Measurements from ENCODE around the gene ACMSD. TPM values are rescaled to one million over a fixed set of nuclear protein-coding genes. Genes with fewer than 3 reads are reported as not detected.

ACMSD gene
- total RNA-seq, 2 donors from 2014 or later = not detected

DNA sequence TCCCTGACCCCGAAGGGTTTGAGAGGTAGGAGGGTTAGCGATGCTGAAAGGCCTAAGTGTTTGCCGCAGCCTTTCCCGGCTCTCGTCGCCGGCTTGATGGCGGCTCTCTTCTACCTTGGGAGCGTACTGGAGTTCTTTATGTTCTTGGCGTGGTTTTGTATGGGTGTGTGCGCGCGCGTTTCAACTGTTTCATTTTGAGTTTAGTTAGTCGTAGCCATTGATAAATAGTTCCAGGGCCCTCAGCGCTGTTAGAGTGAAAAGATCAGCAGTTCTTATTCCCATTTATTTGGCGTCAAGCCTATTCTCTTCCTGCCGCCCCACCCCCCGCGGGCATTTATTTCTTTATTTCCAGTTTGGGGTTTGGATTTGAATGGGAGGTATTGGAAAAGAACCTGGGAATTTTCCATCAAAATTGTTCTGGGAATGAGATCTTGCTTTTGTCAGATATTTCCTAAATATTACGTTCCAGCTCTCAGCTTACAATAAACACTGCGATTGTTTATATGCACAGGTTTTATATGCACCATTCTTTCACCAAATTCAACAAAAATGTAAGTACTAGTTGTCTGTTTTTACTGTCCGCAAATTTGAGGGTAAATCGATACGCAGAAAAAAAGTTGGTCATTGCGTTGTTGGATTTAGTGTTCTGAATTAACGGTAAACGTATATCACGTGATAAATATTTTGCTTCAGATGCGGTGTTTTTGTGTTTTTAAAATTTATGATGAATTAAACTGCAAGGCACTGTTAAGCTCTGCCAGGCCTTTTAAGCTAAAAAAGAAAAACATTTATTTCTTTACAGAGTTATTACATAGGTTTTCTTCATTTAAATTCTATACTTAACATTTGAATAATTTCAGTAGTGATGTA lies 81.2 kb downstream of the ACMSD start:
- intact Hi-C loops (cut with DNase I) = loop anchor here (2.0 to 10.0 kb wide), 3 partner anchors 615 to 821 kb away; partner anchors contain the start of genes R3HDM1, UBXN4 and ZRANB3
- no peak for TF ChIP-seq POLR2AphosphoS5 (IDR thresholded peaks at IDR 0.05)
- TF ChIP-seq, protein P1, sequence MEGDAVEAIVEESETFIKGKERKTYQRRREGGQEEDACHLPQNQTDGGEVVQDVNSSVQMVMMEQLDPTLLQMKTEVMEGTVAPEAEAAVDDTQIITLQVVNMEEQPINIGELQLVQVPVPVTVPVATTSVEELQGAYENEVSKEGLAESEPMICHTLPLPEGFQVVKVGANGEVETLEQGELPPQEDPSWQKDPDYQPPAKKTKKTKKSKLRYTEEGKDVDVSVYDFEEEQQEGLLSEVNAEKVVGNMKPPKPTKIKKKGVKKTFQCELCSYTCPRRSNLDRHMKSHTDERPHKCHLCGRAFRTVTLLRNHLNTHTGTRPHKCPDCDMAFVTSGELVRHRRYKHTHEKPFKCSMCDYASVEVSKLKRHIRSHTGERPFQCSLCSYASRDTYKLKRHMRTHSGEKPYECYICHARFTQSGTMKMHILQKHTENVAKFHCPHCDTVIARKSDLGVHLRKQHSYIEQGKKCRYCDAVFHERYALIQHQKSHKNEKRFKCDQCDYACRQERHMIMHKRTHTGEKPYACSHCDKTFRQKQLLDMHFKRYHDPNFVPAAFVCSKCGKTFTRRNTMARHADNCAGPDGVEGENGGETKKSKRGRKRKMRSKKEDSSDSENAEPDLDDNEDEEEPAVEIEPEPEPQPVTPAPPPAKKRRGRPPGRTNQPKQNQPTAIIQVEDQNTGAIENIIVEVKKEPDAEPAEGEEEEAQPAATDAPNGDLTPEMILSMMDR (IDR thresholded peaks at IDR 0.05) = no peak
- TF ChIP-seq POLR2A (IDR thresholded peaks at IDR 0.05) = no peak
- Histone ChIP-seq H3K4me1 (replicated peaks) (peaks cover 16% of the 10 kb centered on the region), H3K9me3 (no peaks in the 10 kb centered on the region), H3K27me3 (replicated peaks; ENCODE audit: insufficient read depth) (no peaks in the 10 kb centered on the region), H3K4me3 (peak overlapping the region; percentile 90 to 95), H3K36me3 (no peaks in the 10 kb centered on the region), H3K27ac (peak overlapping the region; percentile 97)
- peak; percentile 18 for DNase-seq (ENCODE audit: low spot score)
- whole genome bisulfite sequencing = 1% methylated on average over 30 of the region's 30 CpGs

DNA sequence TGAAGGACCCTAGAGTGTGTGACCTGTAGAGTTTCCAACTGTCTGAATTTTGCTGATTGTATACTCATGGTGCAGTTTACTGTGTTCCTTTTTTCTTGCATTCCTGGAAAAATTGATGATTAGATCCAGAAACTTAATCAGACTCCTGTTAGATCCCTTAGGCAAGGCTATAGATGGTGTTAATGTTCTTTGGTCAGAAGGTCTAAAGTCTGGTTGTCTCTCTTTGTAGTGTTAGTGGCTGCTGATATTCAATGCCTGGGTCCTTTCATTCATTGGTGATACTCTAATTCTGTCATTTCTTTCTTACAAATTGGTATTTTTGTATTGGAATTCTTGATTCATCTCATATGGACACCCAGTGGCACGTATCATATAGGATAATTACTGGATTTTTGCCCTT lies 86.5 kb downstream of the ACMSD start:
- Histone ChIP-seq H3K36me3 (no peaks in the 10 kb centered on the region), H3K9me3 (no peaks in the 10 kb centered on the region), H3K27me3 (replicated peaks; ENCODE audit: insufficient read depth) (no peaks in the 10 kb centered on the region), H3K4me1 (replicated peaks) (peaks cover 18% of the 10 kb centered on the region), H3K4me3 (no peak overlapping the region), H3K27ac (no peak overlapping the region)
- WGBS = 97% methylated on average over 1 of the region's 1 CpG
- no peak for TF ChIP-seq POLR2AphosphoS5 (IDR thresholded peaks at IDR 0.05)
- DNase-seq (ENCODE audit: low spot score) = no peak
- intact Hi-C loops (cut with DNase I) = no loop called here

DNA sequence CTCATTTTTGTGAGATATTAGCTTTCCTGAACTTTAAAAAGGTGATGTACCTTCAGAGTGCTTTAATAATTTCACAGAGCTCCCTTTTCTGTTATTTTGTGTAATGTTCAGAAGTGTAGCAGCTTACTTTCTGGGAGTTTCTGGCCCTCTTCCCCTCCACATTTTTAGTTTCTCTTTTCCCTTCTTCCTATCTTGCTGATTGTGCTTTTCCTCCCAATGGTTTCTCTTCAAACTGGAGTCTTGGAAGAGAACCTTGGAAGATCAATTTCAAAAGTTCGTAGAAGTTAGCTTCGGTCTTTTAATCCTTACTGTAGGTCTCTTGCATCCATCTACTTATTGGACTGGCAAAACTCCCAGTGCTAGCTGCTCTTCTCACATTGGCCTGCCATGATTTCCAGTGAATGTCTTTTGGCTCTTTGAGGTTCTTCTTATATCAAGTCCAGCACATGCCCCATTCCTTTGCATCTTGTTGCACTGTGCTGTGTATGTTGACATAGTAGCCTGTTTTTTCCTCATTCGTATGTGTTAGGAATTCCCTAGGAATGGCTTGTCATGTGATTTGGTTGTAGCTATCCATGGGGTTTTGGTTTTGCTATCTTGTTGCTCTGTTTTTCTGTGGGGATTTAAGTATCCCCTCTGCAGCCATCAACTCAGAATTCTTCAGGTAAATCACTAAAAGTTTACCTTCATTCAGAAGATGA lies 88.0 kb downstream of the ACMSD start:
- Histone ChIP-seq H3K27ac (no peak overlapping the region), H3K9me3 (no peaks in the 10 kb centered on the region), H3K36me3 (no peaks in the 10 kb centered on the region), H3K4me1 (replicated peaks) (peaks cover 12% of the 10 kb centered on the region), H3K27me3 (replicated peaks; ENCODE audit: insufficient read depth) (no peaks in the 10 kb centered on the region), H3K4me3 (no peak overlapping the region)
- no peak for DNase-seq (ENCODE audit: low spot score)
- intact Hi-C loops (cut with DNase I) = no loop called here
- TF ChIP-seq POLR2A (IDR thresholded peaks at IDR 0.05) (no peak), POLR2AphosphoS5 (IDR thresholded peaks at IDR 0.05) (no peak)
- TF ChIP-seq, protein P1 (IDR thresholded peaks at IDR 0.05) = no peak
- 74% methylated on average over 3 of the region's 3 CpGs for WGBS

DNA sequence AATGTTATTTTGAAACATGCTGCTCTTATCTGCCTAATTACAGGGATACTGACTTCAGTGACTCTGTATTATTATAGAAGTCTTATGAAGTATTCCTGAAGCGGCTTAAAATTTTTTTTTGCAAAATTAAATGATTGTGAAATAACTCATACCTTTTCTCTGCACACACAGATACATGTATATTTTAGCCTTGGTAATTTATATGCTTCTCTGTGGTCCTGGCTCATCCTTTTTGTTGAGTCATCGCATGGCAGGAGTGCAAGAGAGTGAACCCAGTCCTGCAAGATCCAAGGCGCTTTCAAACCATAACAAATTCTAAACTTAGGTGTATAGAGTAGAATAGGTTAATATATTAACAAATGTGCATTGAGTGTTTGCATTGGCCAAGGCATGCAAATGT lies 88.8 kb downstream of the ACMSD start:
- TF ChIP-seq POLR2AphosphoS5 (IDR thresholded peaks at IDR 0.05) = no peak
- H3K27ac ChIP-seq = no peak overlapping the region
- WGBS = 85% methylated on average over 3 of the region's 3 CpGs
- no peaks in the 10 kb centered on the region for H3K36me3 ChIP-seq
- H3K4me1 ChIP-seq (replicated peaks) = peaks cover 11% of the 10 kb centered on the region
- H3K4me3 ChIP-seq = no peak overlapping the region
- no peaks in the 10 kb centered on the region for H3K27me3 ChIP-seq (replicated peaks; ENCODE audit: insufficient read depth)
- no peaks in the 10 kb centered on the region for H3K9me3 ChIP-seq
- DNase-seq (ENCODE audit: low spot score) = no peak
- intact Hi-C loops (cut with DNase I) = no loop called here

DNA sequence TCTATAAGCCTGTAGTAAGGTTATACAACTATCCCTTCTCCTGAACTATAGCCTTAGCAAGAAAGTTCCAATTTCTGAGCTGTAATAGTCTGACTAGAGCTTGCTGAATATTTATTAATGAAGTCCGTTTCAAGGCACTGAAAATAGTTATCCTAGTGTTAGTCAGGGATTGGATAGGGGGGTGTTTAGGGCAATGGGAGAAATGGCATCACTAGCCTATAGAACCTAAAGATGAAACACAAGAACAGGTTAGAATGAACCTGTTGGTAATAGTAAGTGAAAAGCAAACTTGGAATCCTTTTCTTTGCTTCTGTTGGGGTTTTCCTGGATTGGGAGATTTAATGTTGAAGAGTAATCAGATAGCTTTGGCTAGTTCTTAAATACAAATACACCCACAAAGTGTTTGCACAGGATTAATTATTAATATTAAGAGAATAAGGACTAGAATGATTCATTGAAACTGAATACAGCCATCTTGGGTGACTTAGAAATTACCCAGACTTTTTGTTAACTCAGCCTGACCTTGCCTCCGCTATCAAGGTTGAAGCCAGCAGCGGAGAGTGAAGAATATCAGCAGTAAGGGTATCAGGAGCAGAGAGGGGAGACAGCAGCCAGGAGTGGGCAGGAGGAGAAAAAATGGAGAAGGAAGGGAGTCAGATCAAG lies 94.6 kb downstream of the ACMSD start:
- Histone ChIP-seq H3K4me3 (no peak overlapping the region), H3K36me3 (no peaks in the 10 kb centered on the region), H3K9me3 (no peaks in the 10 kb centered on the region), H3K27ac (no peak overlapping the region), H3K4me1 (replicated peaks) (peaks cover 3% of the 10 kb centered on the region), H3K27me3 (replicated peaks; ENCODE audit: insufficient read depth) (no peaks in the 10 kb centered on the region)
- TF ChIP-seq, protein P1 (IDR thresholded peaks at IDR 0.05) = no peak
- TF ChIP-seq POLR2AphosphoS5 (IDR thresholded peaks at IDR 0.05) (no peak), POLR2A (IDR thresholded peaks at IDR 0.05) (no peak)
- intact Hi-C loops (cut with DNase I) = no loop called here
- no peak for DNase-seq (ENCODE audit: low spot score)
- 90% methylated on average over 3 of the region's 3 CpGs for WGBS

Measured in prostate gland (tissue), 2 donors.